A673 (cell line): ENCODE results near the gene USE1. TPM values are rescaled to one million over a fixed set of nuclear protein-coding genes. Genes with fewer than 3 reads are reported as not detected.

Experiments
- BruUV-seq: library from RNA; stranded (reverse); fragments of 400-500 nt; replicated peaks from 2 replicates; lab custom pipeline; 2021; lab: Mats Ljungman, UMichigan
- CTCF ChIA-PET: fragments of 300-600 bp; sonication (Branson Sonifier 250); formaldehyde crosslinking; loops from one replicate; lab custom pipeline; 2022; ENCODE audit warnings: antibody characterized with exemption; lab: Charles Lee
- POLR2A ChIA-PET: fragments of 300-600 bp; sonication (Branson Sonifier 250); formaldehyde crosslinking; loops from one replicate; lab custom pipeline; 2022; ENCODE audit warnings: antibody characterized with exemption; ENCODE audit not compliant: low non-redundant PET; lab: Charles Lee
- DNase-seq: peaks from one replicate; pipeline ENCODE4 v3.0.0-alpha.2; 2015; ENCODE audit warnings: low spot score
- H3K27ac ChIP-seq: fragments of 200-600 bp; sonication (generic); 2 replicates; pipeline ENCODE4 v1.5.1; 2016; ENCODE audit warnings: mixed run types, low read depth, mild to moderate bottlenecking, mixed read lengths, antibody characterized with exemption, low read length; ENCODE audit not compliant: poor library complexity, severe bottlenecking
- H3K27me3 ChIP-seq: fragments of 200-600 bp; sonication (generic); replicated peaks from 2 replicates; pipeline ENCODE4 v1.6.1; 2017; ENCODE audit warnings: mixed run types, low read depth, mild to moderate bottlenecking, mixed read lengths, antibody characterized with exemption, low read length; ENCODE audit not compliant: insufficient read depth, poor library complexity
- H3K36me3 ChIP-seq: fragments of 200-600 bp; sonication (generic); 2 replicates; pipeline ENCODE4 v1.6.1; 2016; ENCODE audit warnings: mixed run types, mild to moderate bottlenecking, mixed read lengths, antibody characterized with exemption, low read length; ENCODE audit not compliant: insufficient read depth, poor library complexity, severe bottlenecking
- H3K4me1 ChIP-seq: fragments of 200-600 bp; sonication (generic); 2 replicates; pipeline ENCODE4 v1.6.1; 2017; ENCODE audit warnings: mixed run types, mild to moderate bottlenecking, mixed read lengths, antibody characterized with exemption, low read length; ENCODE audit not compliant: insufficient read depth, poor library complexity, severe bottlenecking
- H3K4me3 ChIP-seq: fragments of 200-600 bp; sonication (generic); 2 replicates; pipeline ENCODE4 v1.5.1; 2016; ENCODE audit warnings: low read depth, mixed run types, mild to moderate bottlenecking, mixed read lengths, low read length; ENCODE audit not compliant: poor library complexity, severe bottlenecking
- H3K9me3 ChIP-seq: fragments of 200-600 bp; sonication (generic); 2 replicates; pipeline ENCODE4 v1.6.1; 2016; ENCODE audit warnings: mixed run types, low read depth, mild to moderate bottlenecking, mixed read lengths, antibody characterized with exemption, low read length; ENCODE audit not compliant: poor library complexity, severe bottlenecking
- CTCF ChIP-seq: fragments of 300-800, 200-600 bp; sonication (generic); conservative IDR thresholded peaks from 2 replicates; pipeline ENCODE4 v1.5.1; 2017; ENCODE audit warnings: low read depth, mild to moderate bottlenecking, antibody characterized with exemption, low read length, moderate library complexity, mixed read lengths
- EZH2 ChIP-seq: fragments of 200-600 bp; sonication (generic); IDR thresholded peaks from 2 replicates; pipeline ENCODE4 v1.6.1; 2017; ENCODE audit warnings: borderline replicate concordance, low read depth, mild to moderate bottlenecking, mixed read lengths, antibody characterized with exemption, low read length; ENCODE audit not compliant: poor library complexity, severe bottlenecking
- intact Hi-C: fragments of 100-400 bp; cut with micrococcal nuclease; formaldehyde crosslinking; loops from one replicate; pipeline ENCODE4 v1.10.0; 2022; ENCODE audit not compliant: unreplicated experiment
- total RNA-seq: library from RNA; stranded (reverse); gene quantifications from 2 replicates; pipeline ENCODE4 v1.2.3, GENCODE V29; 2021

USE1 gene
- total RNA-seq, 1 experiment from 2014 or later, result 32.1 TPM

- no TSS peak for BruUV-seq
- Histone ChIP-seq H3K27me3 (no peaks in the 10 kb centered on the region), H3K36me3 (peaks cover 43% of the 10 kb centered on the region), H3K4me3 (no peak overlapping the region), H3K4me1 (no peaks in the 10 kb centered on the region), H3K27ac (no peak overlapping the region), H3K9me3 (no peaks in the 10 kb centered on the region)
- no peak for DNase-seq
- TF ChIP-seq EZH2, result no peak
- TF ChIP-seq CTCF, result no peak
- ChIA-PET CTCF (no interaction called here), POLR2A (no interaction called here)
- intact Hi-C loops, result no loop called here
Measured at GRCh38 chr19:17171874-17172273, 43.3 kb upstream of the USE1 start.

GRCh38 chr19:17172624-17173345 is 42.4 kb upstream of the USE1 start:
- H3K27ac ChIP-seq, result no peak overlapping the region
- intact Hi-C loops, result no loop called here
- H3K36me3 ChIP-seq, result peaks cover 35% of the 10 kb centered on the region
- ChIA-PET CTCF (no interaction called here), POLR2A (no interaction called here)
- TF ChIP-seq EZH2, result no peak
- TF ChIP-seq CTCF, result no peak
- no peaks in the 10 kb centered on the region for H3K9me3 ChIP-seq
- no peaks in the 10 kb centered on the region for H3K27me3 ChIP-seq
- H3K4me1 ChIP-seq, result no peaks in the 10 kb centered on the region
- no peak for DNase-seq
- BruUV-seq, result no TSS peak
- H3K4me3 ChIP-seq, result no peak overlapping the region

- Histone ChIP-seq H3K4me1 (no peaks in the 10 kb centered on the region), H3K4me3 (no peak overlapping the region), H3K27ac (no peak overlapping the region), H3K9me3 (no peaks in the 10 kb centered on the region), H3K36me3 (no peaks in the 10 kb centered on the region), H3K27me3 (no peaks in the 10 kb centered on the region)
- ChIA-PET CTCF (no interaction called here), POLR2A (no interaction called here)
- no peak for DNase-seq
- no peak for TF ChIP-seq CTCF
- no peak for TF ChIP-seq EZH2
- BruUV-seq, result no TSS peak
- intact Hi-C loops, result no loop called here
Measured at GRCh38 chr19:17178291-17178690, 36.9 kb upstream of the USE1 start.
